GM21737 (cell line): ENCODE measurements around the gene RNU1-2.
"Not testable (repeated sequence)": the region's sequence is repeated elsewhere in the genome, so short reads cannot be mapped to it uniquely, and the experiment has no call there.

Source experiments
- ATAC-seq: cut with Tn5 transposase; IDR thresholded peaks from one replicate; pipeline ENCODE4 v1.9.1; 2021; ENCODE audit warnings: mild to moderate bottlenecking, moderate library complexity; ENCODE audit not compliant: unreplicated experiment

RNU1-2 gene

GRCh38 chr1:16907870-16908758, 12.3 kb downstream of the RNU1-2 start:
- no peak for ATAC-seq

GRCh38 chr1:16911851-16912721, 16.3 kb downstream of the RNU1-2 start:
- ATAC-seq: not testable (repeated sequence)

- ATAC-seq: not testable (repeated sequence)
Observed at GRCh38 chr1:16912742-16913141, 17.0 kb downstream of the RNU1-2 start.

GRCh38 chr1:16913181-16913832, 17.5 kb downstream of the RNU1-2 start:
- no peak for ATAC-seq

- peak; percentile 87 for ATAC-seq
Observed at GRCh38 chr1:16913833-16914662, 18.3 kb downstream of the RNU1-2 start.

- ATAC-seq: not testable (repeated sequence)
Observed at GRCh38 chr1:16914928-16915626, 19.3 kb downstream of the RNU1-2 start.

GRCh38 chr1:16915627-16915973, 19.8 kb downstream of the RNU1-2 start:
- ATAC-seq: no peak

GRCh38 chr1:16916036-16916880, 20.5 kb downstream of the RNU1-2 start:
- not testable (repeated sequence) for ATAC-seq

- ATAC-seq: no peak
Observed at GRCh38 chr1:16918371-16918770, 22.6 kb downstream of the RNU1-2 start.

GRCh38 chr1:16918936-16919665, 23.3 kb downstream of the RNU1-2 start:
- ATAC-seq: not testable (repeated sequence)

GRCh38 chr1:16920951-16921350, 25.2 kb downstream of the RNU1-2 start:
- no peak for ATAC-seq

- no peak for ATAC-seq
Observed at GRCh38 chr1:16921391-16922185, 25.8 kb downstream of the RNU1-2 start, which contains the start of gene CROCC. Gene CROCC (plus strand): TSS chr1:16921931. CDS start chr1:16922019, 88 bp downstream.

GRCh38 chr1:16922466-16922865, 26.7 kb downstream of the RNU1-2 start:
- no peak for ATAC-seq

GRCh38 chr1:16922885-16923431, 27.2 kb downstream of the RNU1-2 start:
- no peak for ATAC-seq

- no peak for ATAC-seq
Observed at GRCh38 chr1:16924216-16924918, 28.6 kb downstream of the RNU1-2 start.

GRCh38 chr1:16924919-16925477, 29.2 kb downstream of the RNU1-2 start:
- ATAC-seq: no peak
